K562 (cell line): ENCODE data around the gene DNAH5. TPM values are rescaled to one million over a fixed set of nuclear protein-coding genes. Genes with fewer than 3 reads are reported as not detected.

Source experiments
- ATAC-seq: fragments of 200-7000 bp; cut with Tn5 transposase; 3 replicates; pipeline ENCODE4 v1.9.1; 2020; ENCODE audit warnings: moderate library complexity
- BruUV-seq: library from RNA; stranded (reverse); fragments of 400-500 nt; replicated peaks from 2 replicates; lab custom pipeline; 2021; lab: Mats Ljungman, UMichigan
- CTCF ChIA-PET: fragments of 300-600 bp; formaldehyde crosslinking; extraction: SDS; loops from one replicate; lab custom pipeline; 2021; ENCODE audit warnings: low intra/inter-chr PET ratio; lab: Yijun Ruan, JAX
- POLR2A ChIA-PET: fragments of 300-600, 350-650 bp; sonication (Branson Sonifier 250); formaldehyde crosslinking; extraction: SDS; loops from one replicate; lab custom pipeline; 2021; ENCODE audit warnings: antibody characterized with exemption, inconsistent platforms; lab: Yijun Ruan, JAX
- DNase-seq, 4 experiments: peaks; one replicate each; pipeline versions ENCODE4 v3.0.0 to v3.0.0-alpha.2; 2011 to 2018; ENCODE audit warnings: low spot score in 3 of 4, mixed read lengths in 3 of 4; ENCODE audit errors: extremely low read depth in 1 of 4
- FAIRE-seq: peaks from 2 replicates; lab custom pipeline; 2011; peaks lifted over from hg19 to GRCh38; lab: Jason Lieb, UNC
- H2AFZ ChIP-seq: 2 replicates; pipeline ENCODE4 v1.6.0; 2011; ENCODE audit warnings: low read depth, low read length, control low read depth, inconsistent platforms
- H3K27ac ChIP-seq: fragments of 200-600 bp; 3 replicates; pipeline ENCODE4 v1.8.0; 2011; ENCODE audit warnings: low read depth, mild to moderate bottlenecking, control low read depth, inconsistent platforms, low read length, moderate library complexity, mixed read lengths; ENCODE audit errors: extremely low read depth
- H3K27me3 ChIP-seq, 2 experiments: fragments of 300-600 bp in 1 of 2; 2 replicates in 1 of 2; 3 replicates in 1 of 2; pipeline versions ENCODE4 v1.6.0 to v1.8.0; 2011; ENCODE audit warnings: inconsistent platforms in 2 of 2, low read length in 2 of 2, mild to moderate bottlenecking in 1 of 2, mixed read lengths in 1 of 2, moderate library complexity in 1 of 2; ENCODE audit not compliant: control insufficient read depth in 2 of 2, insufficient read depth in 2 of 2
- H3K36me3 ChIP-seq: fragments of 300-600 bp; 3 replicates; pipeline ENCODE4 v1.8.0; 2011; ENCODE audit warnings: mild to moderate bottlenecking, low read length, inconsistent platforms; ENCODE audit not compliant: control insufficient read depth, insufficient read depth
- H3K4me1 ChIP-seq, 2 experiments: fragments of 200-600 bp in 1 of 2; replicated peaks in 1 of 2; 2 replicates in 1 of 2; 3 replicates in 1 of 2; pipeline versions ENCODE4 v1.5.1 to v1.8.0; 2011; ENCODE audit warnings: inconsistent platforms in 2 of 2, low read length in 2 of 2, mild to moderate bottlenecking in 1 of 2, mixed read lengths in 1 of 2, moderate library complexity in 1 of 2; ENCODE audit not compliant: control insufficient read depth in 2 of 2, insufficient read depth in 2 of 2
- H3K4me2 ChIP-seq: 2 replicates; pipeline ENCODE4 v1.6.1; 2011; ENCODE audit warnings: low read length, control low read depth, inconsistent platforms, mixed read lengths; ENCODE audit not compliant: insufficient read depth
- H3K4me3 ChIP-seq: fragments of 200-600 bp; sonication (generic), shearing (Covaris generic); 2 replicates; pipeline ENCODE4 v1.5.1; 2016; ENCODE audit warnings: control low read depth, inconsistent platforms
- H3K79me2 ChIP-seq: fragments of 200-600 bp; 3 replicates; pipeline ENCODE4 v1.8.0; 2011; ENCODE audit warnings: low read length, inconsistent platforms; ENCODE audit not compliant: control insufficient read depth, insufficient read depth
- H3K9ac ChIP-seq, 2 experiments: 2 replicates each; pipeline versions ENCODE4 v1.6.0 to v1.6.1; 2011; ENCODE audit warnings: low read depth in 2 of 2, low read length in 2 of 2, control low read depth in 1 of 2, inconsistent platforms in 1 of 2, mild to moderate bottlenecking in 1 of 2, mixed read lengths in 1 of 2; ENCODE audit not compliant: insufficient read depth in 1 of 2
- H3K9me1 ChIP-seq: one replicate; pipeline ENCODE4 v1.6.0; 2011; ENCODE audit warnings: inconsistent platforms, mild to moderate bottlenecking, low read length, moderate library complexity; ENCODE audit not compliant: control insufficient read depth, insufficient read depth
- H3K9me3 ChIP-seq: replicated peaks from 2 replicates; pipeline ENCODE4 v1.5.1; 2011; ENCODE audit warnings: low read depth, low read length, inconsistent platforms; ENCODE audit not compliant: control insufficient read depth, insufficient read depth
- H4K20me1 ChIP-seq: replicated peaks from 2 replicates; pipeline ENCODE4 v1.6.1; 2011; ENCODE audit warnings: low read length, inconsistent platforms, mixed read lengths; ENCODE audit not compliant: control insufficient read depth, insufficient read depth
- BMI1 ChIP-seq: fragments of 150-350 bp; IDR thresholded peaks from 2 replicates; pipeline ENCODE4 v1.6.1; 2014; ENCODE audit warnings: low read length
- ILF3 ChIP-seq: fragments of 450-650 bp; IDR thresholded peaks from 2 replicates; pipeline ENCODE4 v1.6.1; 2018; ENCODE audit warnings: antibody characterized with exemption, mild to moderate bottlenecking, moderate library complexity, borderline replicate concordance
- MAFK ChIP-seq: IDR thresholded peaks from 2 replicates; pipeline ENCODE4 v1.6.1; 2011; ENCODE audit warnings: low read length, improper control_type of control experiment
- NFATC3 ChIP-seq: fragments of 450-650 bp; IDR thresholded peaks from 2 replicates; pipeline ENCODE4 v1.6.1; 2017; ENCODE audit warnings: mild to moderate bottlenecking
- RBM34 ChIP-seq: fragments of 200-400 bp; formaldehyde crosslinking; IDR thresholded peaks from 2 replicates; pipeline ENCODE4 v1.6.1; 2018; ENCODE audit warnings: low read length, borderline replicate concordance; ENCODE audit not compliant: insufficient read depth
- RUNX1 ChIP-seq: sonication (generic); IDR thresholded peaks from 2 replicates; pipeline ENCODE4 v1.6.1; 2016; ENCODE audit warnings: antibody characterized with exemption, low read depth
- SAP30 ChIP-seq: fragments of 200-600 bp; sonication (generic); IDR thresholded peaks from 2 replicates; pipeline ENCODE4 v1.6.1; 2012; ENCODE audit warnings: borderline replicate concordance, low read depth, mild to moderate bottlenecking, moderate library complexity, low read length, control low read depth, inconsistent platforms; ENCODE audit not compliant: insufficient read depth, poor library complexity, severe bottlenecking
- TAF9B ChIP-seq: fragments of 450-650 bp; IDR thresholded peaks from 2 replicates; pipeline ENCODE4 v1.6.1; 2018; ENCODE audit warnings: mild to moderate bottlenecking; ENCODE audit not compliant: partially characterized antibody
- ZBTB5 ChIP-seq: fragments of 450-650 bp; IDR thresholded peaks from 2 replicates; pipeline ENCODE4 v1.6.1; 2017; ENCODE audit warnings: antibody characterized with exemption
- ZNF384 ChIP-seq: IDR thresholded peaks from 2 replicates; pipeline ENCODE4 v1.6.1; 2012; ENCODE audit warnings: low read depth, low read length, improper control_type of control experiment
- ZNF584 ChIP-seq: fragments of 200-800 bp; sonication (Bioruptor generic); IDR thresholded peaks from 2 replicates; pipeline ENCODE4 v1.6.1; 2016; ENCODE audit warnings: low read depth, mild to moderate bottlenecking, missing genetic modification characterization, missing compliant biosample characterization
- ZNF644 ChIP-seq: fragments of 200-800 bp; sonication (Bioruptor generic); IDR thresholded peaks from 2 replicates; pipeline ENCODE4 v1.6.1; 2016; ENCODE audit warnings: low read depth, missing genetic modification characterization, missing compliant biosample characterization
- ZNF76 ChIP-seq: fragments of 250-450 bp; sonication (Bioruptor Pico); IDR thresholded peaks from 2 replicates; pipeline ENCODE4 v1.4.0; 2020; ENCODE audit warnings: mild to moderate bottlenecking, moderate library complexity, borderline replicate concordance
- WGBS: fragments of 100-300 bp; shearing (Covaris generic); methylation state at CpG from one replicate; pipeline ENCODE4 v1.1.6; 2016; ENCODE audit warnings: low coverage, mixed read lengths; ENCODE audit not compliant: insufficient coverage; ENCODE audit errors: missing lambda C conversion rate; 5-methylcytosine and 5-hydroxymethylcytosine counted together
- in situ Hi-C: fragments of 300-500 bp; cut with MboI; formaldehyde crosslinking; loops from 4 replicates; pipeline ENCODE4 v1.15.0; 2018; ENCODE audit warnings: inconsistent platforms, mixed read lengths
- intact Hi-C: fragments of 100-400 bp; cut with micrococcal nuclease; formaldehyde crosslinking; loops from 2 replicates; pipeline ENCODE4 v1.14.2; 2022
- polyA plus RNA-seq, 8 experiments: library from polyadenylated mRNA; depleted of rRNA in 4 of 8; stranded (reverse) in 5 of 8; unstranded in 3 of 8; fragments of >200 nt; fragmentation: Nextera tagmentation in 2 of 8; fragmentation: Illumina TruSeq in 1 of 8; extraction: Ambion mirVana in 2 of 8; extraction: Trizol in 1 of 8; gene quantifications; 2 replicates each; pipeline versions ENCODE4 v1.2.1 to v1.2.3, GENCODE V29; 2011 to 2014; ENCODE audit warnings: inconsistent platforms in 1 of 8, missing spikeins in 1 of 8
- total RNA-seq, 7 experiments: library from RNA; depleted of rRNA in 6 of 7; stranded (reverse); fragments of >200 nt in 6 of 7; fragmentation: Illumina TruSeq in 2 of 7; extraction: Trizol in 2 of 7; gene quantifications; 2 replicates each; pipeline versions ENCODE4 v1.2.1 to v1.2.3, GENCODE V29; 2011 to 2021; ENCODE audit warnings: low replicate concordance in 1 of 7

Gene DNAH5
- total and polyA plus RNA-seq, 9 of the 15 experiments (the other 6 are each of a cell fraction or from before 2014, with no cell fraction given) = 0.03 TPM; not detected in 8

- no peak overlapping the region for H3K27ac ChIP-seq
- no TSS peak for BruUV-seq
- H3K4me3 ChIP-seq = no peak overlapping the region
- no peaks in the 10 kb centered on the region for H3K27me3 ChIP-seq
- H3K9me1 ChIP-seq = no peaks in the 10 kb centered on the region
- ATAC-seq = no peak
- TF ChIP-seq ZNF644 (tag) (no peak), ILF3 (no peak), ZNF584 (CRISPR knock-in tag) (no peak), ZNF76 (CRISPR knock-in tag) (no peak), TAF9B (no peak), NFATC3 (no peak)
- TF ChIP-seq, all 486 proteins: peak for 0
- Histone ChIP-seq H3K36me3 (no peaks in the 10 kb centered on the region), H2AFZ (no peak overlapping the region), H3K79me2 (no peaks in the 10 kb centered on the region), H3K4me2 (no peak overlapping the region), H3K9me3 (0 out of 2 replicates have a peak, but pooled peaks cover 3% of the 10 kb centered on the region), H3K9ac (no peak overlapping the region), H4K20me1 (no peaks in the 10 kb centered on the region), H3K4me1 (no peaks in the 10 kb centered on the region)
- CTCF ChIA-PET = no interaction called here
- POLR2A ChIA-PET = no interaction called here
- intact Hi-C loops (no loop called here), in situ Hi-C loops (no loop called here)
- FAIRE-seq (no peak), DNase-seq (no peak)
Measured at GRCh38 chr5:13746026-13746425, 198.5 kb downstream of the DNAH5 start.

GRCh38 chr5:13745508-13745907 lies 199.0 kb downstream of the DNAH5 start:
- CTCF ChIA-PET = no interaction called here
- no peak overlapping the region for H2AFZ ChIP-seq
- no peak overlapping the region for H3K27ac ChIP-seq
- no peak overlapping the region for H3K4me2 ChIP-seq
- no peak overlapping the region for H3K9ac ChIP-seq
- ATAC-seq (no peak), FAIRE-seq (no peak), DNase-seq (no peak)
- no peaks in the 10 kb centered on the region for H3K9me1 ChIP-seq
- H3K4me1 ChIP-seq = no peaks in the 10 kb centered on the region
- intact Hi-C loops (no loop called here), in situ Hi-C loops (no loop called here)
- 0 out of 2 replicates have a peak, but pooled peaks cover 3% of the 10 kb centered on the region for H3K9me3 ChIP-seq
- no peaks in the 10 kb centered on the region for H3K79me2 ChIP-seq
- no peaks in the 10 kb centered on the region for H3K27me3 ChIP-seq
- H4K20me1 ChIP-seq = no peaks in the 10 kb centered on the region
- H3K36me3 ChIP-seq = no peaks in the 10 kb centered on the region
- no TSS peak for BruUV-seq
- POLR2A ChIA-PET = no interaction called here
- WGBS = 0% methylated on average over 3 of the region's 3 CpGs
- no peak overlapping the region for H3K4me3 ChIP-seq
- TF ChIP-seq RUNX1 (no peak), RBM34 (no peak), MAFK (no peak), BMI1 (no peak), ZBTB5 (no peak), SAP30 (no peak), ZNF384 (no peak)
